Activated naive CD4-positive, alpha-beta T cell treated with anti-CD3 and anti-CD28 coated beads for 36 hours (primary cell): ENCODE data around the gene CCL22. TPM values are rescaled to one million over a fixed set of nuclear protein-coding genes. Genes with fewer than 3 reads are reported as not detected.
A peak's percentile ranks its signal among the peaks of the same experiment; 100 is the strongest.
"Not testable (repeated sequence)": the region's sequence is repeated elsewhere in the genome, so short reads cannot be mapped to it uniquely, and the experiment has no call there.

Experiments used
- CTCF ChIA-PET: fragments of 350-600 bp; sonication (Branson Sonifier 250); formaldehyde crosslinking; loops from one replicate; lab custom pipeline; 2021; ENCODE audit warnings: antibody characterized with exemption; lab: Charles Lee
- DNase-seq: peaks from one replicate; pipeline ENCODE4 v3.0.0-alpha.2; 2020
- H3K27ac Mint-ChIP-seq: one replicate; pipeline ENCODE4 v1.8.0; 2021; ENCODE audit warnings: mild to moderate bottlenecking, mixed read lengths
- H3K27me3 Mint-ChIP-seq: one replicate; pipeline ENCODE4 v1.8.0; 2021; ENCODE audit warnings: low read depth, mixed read lengths
- H3K36me3 Mint-ChIP-seq: one replicate; pipeline ENCODE4 v1.8.0; 2021; ENCODE audit warnings: low read depth, mixed read lengths
- H3K4me1 Mint-ChIP-seq: one replicate; pipeline ENCODE4 v1.8.0; 2021; ENCODE audit warnings: low read depth, mixed read lengths
- H3K4me3 Mint-ChIP-seq: one replicate; pipeline ENCODE4 v1.8.0; 2021; ENCODE audit warnings: mild to moderate bottlenecking, moderate library complexity, mixed read lengths
- H3K9me3 Mint-ChIP-seq: one replicate; pipeline ENCODE4 v1.8.0; 2021; ENCODE audit warnings: mixed read lengths
- intact Hi-C: fragments of 100-400 bp; cut with micrococcal nuclease; formaldehyde crosslinking; loops from one replicate; pipeline ENCODE4 v1.15.1; 2023
- total RNA-seq, 2 experiments: library from RNA; stranded (reverse); gene quantifications; one replicate each; pipeline ENCODE4 v1.2.3, GENCODE V29; 2021

CCL22 gene
- total RNA-seq, 2 experiments from 2014 or later: 0.72 to 1.0 TPM

DNA sequence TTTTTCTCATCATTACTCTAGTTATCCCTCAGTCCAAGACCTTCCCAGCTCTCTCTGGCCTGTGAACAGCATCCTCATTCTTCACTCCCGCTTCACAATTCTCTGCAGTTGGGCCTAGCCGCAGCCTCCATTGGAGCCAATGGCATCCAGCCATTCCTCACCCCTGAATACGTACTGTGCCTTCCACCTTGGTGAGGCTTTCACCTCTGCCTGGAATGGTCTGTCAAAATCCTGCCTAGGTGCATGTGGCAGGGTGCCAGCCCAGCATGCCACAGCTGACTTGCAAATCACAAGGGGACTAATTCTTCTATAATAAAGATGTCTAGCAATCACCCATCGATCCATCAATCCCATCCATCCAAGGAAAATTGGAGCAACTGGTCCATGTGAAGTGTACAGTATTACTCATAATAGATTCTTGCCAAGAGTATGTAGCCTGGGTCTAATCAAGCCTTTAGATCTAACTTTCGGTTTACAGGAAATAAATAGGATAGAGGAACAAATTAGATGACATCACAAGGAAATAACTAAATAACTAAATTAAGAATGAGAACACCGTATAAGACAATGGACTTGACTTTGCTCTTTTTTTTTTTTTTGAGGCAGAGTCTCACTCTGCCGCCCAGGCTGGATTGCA is 8.7 kb downstream of the CCL22 start:
- Mint-ChIP-seq H3K27ac (no peak overlapping the region), H3K27me3 (peaks cover 5% of the 10 kb centered on the region), H3K4me1 (no peaks in the 10 kb centered on the region), H3K36me3 (no peaks in the 10 kb centered on the region), H3K9me3 (no peaks in the 10 kb centered on the region), H3K4me3 (no peak overlapping the region)
- CTCF ChIA-PET: no interaction called here
- intact Hi-C loops: no loop called here
- no peak for DNase-seq

DNA sequence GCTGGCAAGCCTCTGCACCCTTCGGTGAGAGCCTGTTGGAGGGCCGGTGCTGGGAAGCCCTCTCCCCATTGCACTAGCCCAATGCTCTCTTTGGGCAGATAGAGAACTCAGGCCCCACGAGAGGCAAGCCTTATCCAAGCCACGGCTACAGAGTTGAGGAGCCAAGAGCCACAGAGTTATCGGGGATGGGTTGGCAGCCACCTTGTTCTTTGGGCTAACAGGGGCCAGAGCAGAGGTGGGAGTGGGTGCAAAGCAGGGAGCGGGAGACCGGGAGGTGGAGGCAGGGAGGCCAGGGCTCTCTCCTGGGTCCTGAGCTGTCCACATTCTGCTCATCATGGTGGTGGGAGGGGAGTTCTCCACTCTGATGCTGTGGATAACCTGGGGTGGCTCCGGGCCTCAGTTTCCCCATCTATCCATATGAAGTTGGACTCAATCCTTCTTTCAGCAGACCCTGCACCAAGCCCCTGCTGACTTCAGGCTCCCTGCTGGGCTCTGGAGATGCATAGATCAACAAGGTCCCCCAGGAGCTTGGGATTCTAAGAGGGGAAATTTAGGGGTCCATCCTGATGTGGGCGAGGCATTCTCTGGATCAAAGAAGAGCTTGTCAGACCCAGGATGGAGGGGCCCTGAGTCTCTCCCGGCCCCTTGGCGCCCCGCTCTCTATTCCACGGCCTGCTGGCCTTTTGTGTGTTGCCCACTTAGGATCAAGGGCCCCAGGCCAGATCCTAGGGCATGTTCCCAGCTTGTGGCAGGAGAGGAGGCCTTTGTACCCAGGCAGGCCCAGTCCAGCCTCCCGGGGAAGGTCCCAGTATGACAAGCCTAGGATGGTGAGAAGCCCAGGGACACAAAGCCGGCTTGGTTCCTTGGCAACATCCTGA is 13.2 kb downstream of the CCL22 start:
- H3K4me1 Mint-ChIP-seq: no peaks in the 10 kb centered on the region
- DNase-seq: no peak
- H3K27ac Mint-ChIP-seq: no peak overlapping the region
- H3K4me3 Mint-ChIP-seq: no peak overlapping the region
- H3K27me3 Mint-ChIP-seq: peaks cover 5% of the 10 kb centered on the region
- intact Hi-C loops: no loop called here
- H3K36me3 Mint-ChIP-seq: no peaks in the 10 kb centered on the region
- no peaks in the 10 kb centered on the region for H3K9me3 Mint-ChIP-seq
- CTCF ChIA-PET: interaction anchor here (0.8 kb wide), 1 partner anchor 14 kb away, joined by 3 read pairs; no protein-coding TSS in a partner anchor

DNA sequence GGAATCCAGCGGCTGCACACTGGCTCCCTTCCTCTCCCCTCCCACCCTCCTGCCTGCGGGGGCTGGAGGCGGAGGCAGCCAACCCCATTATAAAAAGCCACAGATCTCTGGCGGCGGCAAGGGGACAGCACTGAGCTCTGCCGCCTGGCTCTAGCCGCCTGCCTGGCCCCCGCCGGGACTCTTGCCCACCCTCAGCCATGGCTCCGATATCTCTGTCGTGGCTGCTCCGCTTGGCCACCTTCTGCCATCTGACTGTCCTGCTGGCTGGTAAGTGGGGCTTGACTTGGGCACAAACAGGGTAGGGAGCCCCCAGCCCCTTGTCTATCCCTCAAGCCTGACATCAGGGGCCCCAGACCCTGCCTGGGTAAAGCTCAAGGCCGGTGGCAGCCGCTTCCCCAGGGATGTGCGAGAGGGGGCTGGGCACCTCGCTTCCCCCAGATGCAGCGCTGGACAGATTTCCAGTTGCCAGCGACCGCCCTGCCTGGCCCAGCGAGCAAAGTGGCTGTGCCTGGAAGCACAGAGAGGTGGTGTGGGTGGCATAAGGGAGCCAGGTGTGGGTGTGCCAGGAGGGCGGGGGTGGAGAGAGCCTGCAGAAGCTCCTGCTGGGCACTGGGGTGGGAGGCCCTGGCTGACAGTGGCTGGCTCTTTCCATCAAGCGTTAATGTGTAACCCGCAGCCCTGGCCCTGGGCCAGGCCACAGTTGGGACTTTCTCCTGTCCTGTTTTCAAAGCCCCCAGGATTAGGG is 14.0 kb downstream of the CCL22 start, which contains the start of gene CX3CL1:
Gene CX3CL1 (plus strand): TSS at position 119 of the 745 bp plus-strand sequence. CDS start 79 bp downstream, at position 198.
- H3K27me3 Mint-ChIP-seq: peaks cover 2% of the 10 kb centered on the region
- CTCF ChIA-PET: interaction anchor here (0.8 kb wide), 1 partner anchor 13 kb away, joined by 3 read pairs; no protein-coding TSS in a partner anchor
- no peaks in the 10 kb centered on the region for H3K36me3 Mint-ChIP-seq
- no peak within 1 kb of the TSS for H3K4me3 Mint-ChIP-seq
- intact Hi-C loops: no loop called here
- no peak within 1 kb of the TSS for H3K27ac Mint-ChIP-seq
- H3K9me3 Mint-ChIP-seq: no peaks in the 10 kb centered on the region
- H3K4me1 Mint-ChIP-seq: peaks cover 5% of the 10 kb centered on the region
- DNase-seq: no peak

GRCh38 chr16:57373117-57373947 is 14.7 kb downstream of the CCL22 start:
- CTCF ChIA-PET: no interaction called here
- Mint-ChIP-seq H3K4me1 (peaks cover 10% of the 10 kb centered on the region), H3K27ac (no peak overlapping the region), H3K9me3 (no peaks in the 10 kb centered on the region), H3K36me3 (no peaks in the 10 kb centered on the region), H3K4me3 (no peak overlapping the region), H3K27me3 (peaks cover 2% of the 10 kb centered on the region)
- intact Hi-C loops: no loop called here
- no peak for DNase-seq

DNA sequence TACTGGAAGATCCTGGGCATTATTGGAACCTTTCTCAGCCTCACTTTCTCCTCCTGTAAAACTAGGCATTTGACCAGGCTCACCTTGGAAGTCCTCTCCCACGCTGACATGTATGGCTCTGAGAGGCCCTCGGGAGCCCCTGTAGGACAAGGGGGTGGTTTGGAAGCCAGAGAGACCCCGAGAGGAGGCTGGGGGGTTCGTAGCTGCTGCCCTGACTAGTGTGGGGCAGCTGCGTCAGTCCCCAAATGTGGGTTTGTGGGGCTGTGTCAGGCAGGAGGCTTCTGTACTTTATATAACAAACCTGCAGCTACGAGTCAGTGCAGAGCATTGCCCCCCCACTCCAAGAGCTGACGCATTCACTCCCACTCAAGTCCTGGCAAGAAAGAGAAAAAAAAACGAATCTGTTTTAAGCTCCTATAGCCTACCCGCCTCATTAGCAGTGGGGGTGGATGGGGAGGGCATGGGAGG is 15.5 kb downstream of the CCL22 start:
- CTCF ChIA-PET: no interaction called here
- no peak for DNase-seq
- peaks cover 10% of the 10 kb centered on the region for H3K4me1 Mint-ChIP-seq
- H3K9me3 Mint-ChIP-seq: no peaks in the 10 kb centered on the region
- no peak overlapping the region for H3K4me3 Mint-ChIP-seq
- intact Hi-C loops: no loop called here
- no peaks in the 10 kb centered on the region for H3K36me3 Mint-ChIP-seq
- no peak overlapping the region for H3K27ac Mint-ChIP-seq
- H3K27me3 Mint-ChIP-seq: no peaks in the 10 kb centered on the region

DNA sequence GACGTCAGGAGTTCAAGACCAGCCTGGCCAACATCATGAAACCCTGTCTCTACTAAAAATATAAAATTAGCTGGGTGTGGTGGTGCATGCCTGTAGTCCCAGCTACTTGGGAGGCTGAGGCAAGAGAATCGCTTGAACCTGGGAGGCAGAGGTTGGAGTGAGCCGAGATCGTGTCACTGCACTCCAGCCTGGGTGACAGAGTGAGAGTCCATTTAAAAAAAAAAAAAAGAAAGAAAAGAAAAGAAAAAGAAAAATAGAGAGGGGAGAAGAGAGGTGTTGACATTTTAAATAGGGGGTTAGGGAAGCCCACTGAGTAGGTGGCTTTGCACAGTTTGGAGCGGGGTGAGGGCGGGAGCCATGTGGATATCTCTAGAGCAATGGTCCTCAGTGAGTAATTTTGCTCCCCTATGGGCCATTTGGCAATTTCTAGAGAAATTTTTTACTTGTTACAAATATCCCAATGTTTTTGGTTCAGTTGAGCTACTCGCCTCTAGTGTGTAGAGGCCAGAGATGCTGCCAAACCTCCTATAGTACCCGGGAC is 16.4 kb downstream of the CCL22 start:
- H3K4me3 Mint-ChIP-seq, H3K4me1 Mint-ChIP-seq, H3K27me3 Mint-ChIP-seq, H3K9me3 Mint-ChIP-seq, DNase-seq, H3K36me3 Mint-ChIP-seq, H3K27ac Mint-ChIP-seq, intact Hi-C loops: not testable (repeated sequence)
- CTCF ChIA-PET: interaction anchor here (1.8 kb wide), 1 partner anchor 44 kb away, joined by 8 read pairs; no protein-coding TSS in a partner anchor

GRCh38 chr16:57376313-57376818 is 17.8 kb downstream of the CCL22 start:
- peaks cover 10% of the 10 kb centered on the region for H3K4me1 Mint-ChIP-seq
- intact Hi-C loops: loop anchor here (2.0 kb wide), 1 partner anchor 76 kb away; no protein-coding TSS in a partner anchor
- CTCF ChIA-PET: interaction anchor here (1.6 to 1.8 kb wide), 2 partner anchors 42 to 76 kb away, joined by 6 to 8 read pairs; no protein-coding TSS in a partner anchor
- H3K9me3 Mint-ChIP-seq: no peaks in the 10 kb centered on the region
- H3K27ac Mint-ChIP-seq: no peak overlapping the region
- no peak for DNase-seq
- no peaks in the 10 kb centered on the region for H3K27me3 Mint-ChIP-seq
- no peaks in the 10 kb centered on the region for H3K36me3 Mint-ChIP-seq
- no peak overlapping the region for H3K4me3 Mint-ChIP-seq

DNA sequence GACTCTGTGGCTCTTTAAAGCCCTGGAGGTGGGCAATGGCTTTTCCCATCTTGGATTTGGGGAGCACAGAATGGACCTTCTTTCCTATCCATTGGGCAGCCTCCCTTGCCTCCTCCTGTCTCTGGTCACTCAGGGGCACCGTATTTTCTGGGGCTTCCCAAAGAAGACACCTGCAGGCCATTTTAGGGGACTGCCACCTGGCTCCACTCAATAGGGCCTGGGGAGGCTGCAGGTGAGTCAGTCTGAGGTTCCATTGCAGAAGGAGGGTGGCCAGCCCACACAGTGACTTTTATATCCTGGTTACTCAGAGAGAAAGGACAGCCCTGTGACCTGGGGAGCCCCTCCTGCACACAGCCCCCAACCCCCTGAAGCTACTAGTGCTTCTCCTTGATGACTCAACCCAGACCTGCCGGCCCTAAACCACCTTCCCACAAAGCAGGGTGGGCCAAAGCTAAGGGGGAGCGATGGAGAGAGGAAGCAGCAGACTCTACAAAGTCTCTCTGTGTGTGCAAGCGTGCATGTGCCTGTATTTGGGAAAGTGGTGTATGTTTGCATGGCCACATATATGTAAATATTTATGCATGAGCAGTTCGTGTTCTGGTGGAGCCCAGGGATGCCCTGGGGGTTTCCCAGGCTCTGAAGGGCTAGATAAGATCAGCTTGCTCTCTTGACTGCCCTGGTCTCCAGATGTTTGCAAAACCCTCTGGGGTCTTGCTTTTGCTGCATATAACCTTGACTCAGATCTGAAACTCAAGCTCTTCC is 18.7 kb downstream of the CCL22 start:
- Mint-ChIP-seq H3K27ac (no peak overlapping the region), H3K4me1 (peaks cover 10% of the 10 kb centered on the region), H3K9me3 (no peaks in the 10 kb centered on the region), H3K27me3 (no peaks in the 10 kb centered on the region), H3K4me3 (no peak overlapping the region), H3K36me3 (no peaks in the 10 kb centered on the region)
- CTCF ChIA-PET: interaction anchor here (1.3 to 1.6 kb wide), 2 partner anchors 42 to 76 kb away, joined by 3 to 6 read pairs; no protein-coding TSS in a partner anchor
- peak; percentile 40 for DNase-seq
- intact Hi-C loops: loop anchor here (2.0 kb wide), 1 partner anchor 76 kb away; no protein-coding TSS in a partner anchor

DNA sequence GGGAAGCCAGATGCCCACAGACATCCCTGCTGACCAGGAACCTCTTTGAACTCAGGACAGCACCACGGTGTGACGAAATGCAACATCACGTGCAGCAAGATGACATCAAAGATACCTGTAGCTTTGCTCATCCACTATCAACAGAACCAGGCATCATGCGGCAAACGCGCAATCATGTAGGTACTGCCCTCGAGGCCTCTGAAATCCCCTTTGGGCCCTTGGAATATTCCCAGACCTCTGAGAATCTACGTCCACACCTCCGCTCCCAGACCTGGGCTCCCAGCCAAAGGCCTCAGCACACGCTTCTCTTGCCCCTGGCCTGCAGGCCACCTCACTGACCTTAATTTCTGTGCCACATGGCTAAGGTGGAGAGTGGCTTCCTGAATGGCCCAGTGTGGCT is 21.0 kb downstream of the CCL22 start:
- DNase-seq: no peak
- no peaks in the 10 kb centered on the region for H3K9me3 Mint-ChIP-seq
- H3K27me3 Mint-ChIP-seq: no peaks in the 10 kb centered on the region
- intact Hi-C loops: no loop called here
- H3K4me3 Mint-ChIP-seq: no peak overlapping the region
- CTCF ChIA-PET: no interaction called here
- peak overlapping the region; percentile 33 for H3K27ac Mint-ChIP-seq
- H3K36me3 Mint-ChIP-seq: no peaks in the 10 kb centered on the region
- peaks cover 10% of the 10 kb centered on the region for H3K4me1 Mint-ChIP-seq

GRCh38 chr16:57380671-57381462 is 22.3 kb downstream of the CCL22 start:
- intact Hi-C loops: no loop called here
- CTCF ChIA-PET: interaction anchor here (2.0 kb wide), 1 partner anchor 35 kb away, joined by 13 read pairs; no protein-coding TSS in a partner anchor
- no peaks in the 10 kb centered on the region for H3K27me3 Mint-ChIP-seq
- no peak for DNase-seq
- H3K4me3 Mint-ChIP-seq: no peak overlapping the region
- H3K9me3 Mint-ChIP-seq: no peaks in the 10 kb centered on the region
- peaks cover 10% of the 10 kb centered on the region for H3K4me1 Mint-ChIP-seq
- H3K36me3 Mint-ChIP-seq: no peaks in the 10 kb centered on the region
- H3K27ac Mint-ChIP-seq: no peak overlapping the region
